Measurements from ENCODE around the gene ATP11C.
A peak's percentile ranks its signal among the peaks of the same experiment; 100 is the strongest.
"Not testable (repeated sequence)": the region's sequence is repeated elsewhere in the genome, so short reads cannot be mapped to it uniquely, and the experiment has no call there.

ATP11C gene

GRCh38 chrX:139932073-139932900 lies 566 bp downstream of the ATP11C start:
- DNase-seq (ENCODE audit: low spot score): peak; percentile 69
- no peak for TF ChIP-seq CTCF (IDR thresholded peaks at IDR 0.05; ENCODE audit: extremely low read depth, missing control alignments)

GRCh38 chrX:139931646-139932072 lies 1.2 kb downstream of the ATP11C start:
- DNase-seq (ENCODE audit: low spot score): no peak
- TF ChIP-seq CTCF (IDR thresholded peaks at IDR 0.05; ENCODE audit: extremely low read depth, missing control alignments): no peak

- DNase-seq (ENCODE audit: low spot score): peak; percentile 7
- no peak for TF ChIP-seq CTCF (IDR thresholded peaks at IDR 0.05; ENCODE audit: extremely low read depth, missing control alignments)
These were observed 1.8 kb downstream of the ATP11C start for GRCh38 chrX:139930916-139931645.

GRCh38 chrX:139930401-139930800 lies 2.5 kb downstream of the ATP11C start:
- no peak for TF ChIP-seq CTCF (IDR thresholded peaks at IDR 0.05; ENCODE audit: extremely low read depth, missing control alignments)
- DNase-seq (ENCODE audit: low spot score): no peak

GRCh38 chrX:139929876-139930275 lies 3.0 kb downstream of the ATP11C start:
- no peak for DNase-seq (ENCODE audit: low spot score)
- no peak for TF ChIP-seq CTCF (IDR thresholded peaks at IDR 0.05; ENCODE audit: extremely low read depth, missing control alignments)

- no peak for TF ChIP-seq CTCF (IDR thresholded peaks at IDR 0.05; ENCODE audit: extremely low read depth, missing control alignments)
- DNase-seq (ENCODE audit: low spot score): no peak
These were observed 8.2 kb downstream of the ATP11C start for GRCh38 chrX:139924696-139925095.

- no peak for DNase-seq (ENCODE audit: low spot score)
These were observed 8.7 kb downstream of the ATP11C start for GRCh38 chrX:139924069-139924695.

GRCh38 chrX:139921142-139921541 lies 11.7 kb downstream of the ATP11C start:
- not testable (repeated sequence) for DNase-seq (ENCODE audit: low spot score)

More at GRCh38 chrX:139924069-139924695, 8.7 kb downstream of the ATP11C start:
- TF ChIP-seq CTCF (IDR thresholded peaks at IDR 0.05; ENCODE audit: extremely low read depth, missing control alignments): no peak

All from GM20000 (cell line).